Neural cell (in vitro differentiated cells): ENCODE data around the gene MAPK14. TPM values are rescaled to one million over a fixed set of nuclear protein-coding genes. Genes with fewer than 3 reads are reported as not detected.

Experiments
- H2AFZ ChIP-seq: fragments of 200-600, 300-800 bp; sonication (generic), shearing (Covaris generic); 2 replicates; pipeline ENCODE4 v1.6.0; 2014; ENCODE audit warnings: low read depth, mild to moderate bottlenecking, antibody characterized with exemption, low read length, moderate library complexity
- H3F3A ChIP-seq: fragments of 200-600 bp; shearing (Covaris generic); 2 replicates; pipeline ENCODE4 v1.6.1; 2016; ENCODE audit warnings: mild to moderate bottlenecking, moderate library complexity, mixed read lengths, antibody characterized with exemption, low read length; ENCODE audit not compliant: insufficient read depth, poor library complexity, severe bottlenecking
- H3K27ac ChIP-seq: fragments of 200-600, 300-800 bp; sonication (generic), shearing (Covaris generic); 2 replicates; pipeline ENCODE4 v1.5.1; 2014; ENCODE audit warnings: mild to moderate bottlenecking, low read length, moderate library complexity
- H3K27me3 ChIP-seq: fragments of 300-800, 200-600 bp; sonication (generic), shearing (Covaris generic); 2 replicates; pipeline ENCODE4 v1.6.0; 2014; ENCODE audit warnings: mild to moderate bottlenecking, low read depth, low read length, moderate library complexity; ENCODE audit not compliant: insufficient read depth
- H3K36me3 ChIP-seq: fragments of 300-800, 200-600 bp; sonication (generic), shearing (Covaris generic); 2 replicates; pipeline ENCODE4 v1.5.1; 2014; ENCODE audit warnings: mild to moderate bottlenecking, antibody characterized with exemption, low read length, moderate library complexity; ENCODE audit not compliant: insufficient read depth
- H3K4me2 ChIP-seq: fragments of 300-800, 200-600 bp; sonication (generic), shearing (Covaris generic); 2 replicates; pipeline ENCODE4 v1.6.0; 2014; ENCODE audit warnings: mild to moderate bottlenecking, low read length
- H3K4me3 ChIP-seq: fragments of 300-800, 200-600 bp; sonication (generic), shearing (Covaris generic); 2 replicates; pipeline ENCODE4 v1.5.1; 2014; ENCODE audit warnings: mild to moderate bottlenecking, low read length, moderate library complexity
- H3K79me2 ChIP-seq: fragments of 200-600 bp; shearing (Covaris generic); replicated peaks from 2 replicates; pipeline ENCODE4 v1.6.0; 2014; ENCODE audit warnings: mild to moderate bottlenecking, low read length, moderate library complexity; ENCODE audit not compliant: insufficient read depth
- H3K9ac ChIP-seq: fragments of 300-800, 200-600 bp; sonication (generic), shearing (Covaris generic); 2 replicates; pipeline ENCODE4 v1.6.1; 2016; ENCODE audit warnings: mild to moderate bottlenecking, low read length, mixed read lengths
- H3K9me2 ChIP-seq: fragments of 200-600 bp; shearing (Covaris generic); 2 replicates; pipeline ENCODE4 v1.6.1; 2016; ENCODE audit warnings: mild to moderate bottlenecking, low read length, mixed read lengths; ENCODE audit not compliant: insufficient read depth
- H3K9me3 ChIP-seq: fragments of 200-600, 300-800 bp; sonication (generic), shearing (Covaris generic); 2 replicates; pipeline ENCODE4 v1.6.1; 2016; ENCODE audit warnings: mild to moderate bottlenecking, mixed run types, low read length, moderate library complexity, mixed read lengths
- H4K20me1 ChIP-seq: fragments of 200-600 bp; shearing (Covaris generic); 2 replicates; pipeline ENCODE4 v1.6.1; 2016; ENCODE audit warnings: mild to moderate bottlenecking, mixed run types; ENCODE audit not compliant: insufficient read depth
- CTCF ChIP-seq: fragments of 450-650 bp; IDR thresholded peaks from 2 replicates; pipeline ENCODE4 v1.5.1; 2014; ENCODE audit warnings: antibody characterized with exemption, mild to moderate bottlenecking, moderate library complexity; ENCODE audit not compliant: poor library complexity, severe bottlenecking
- EP300 ChIP-seq: fragments of 450-650 bp; conservative IDR thresholded peaks from 2 replicates; pipeline ENCODE4 v1.6.1; 2014; ENCODE audit warnings: antibody characterized with exemption, mild to moderate bottlenecking, moderate library complexity; ENCODE audit not compliant: poor library complexity, severe bottlenecking
- EZH2 ChIP-seq: fragments of 200-600, 300-800 bp; shearing (Covaris generic), sonication (generic); IDR thresholded peaks from 2 replicates; pipeline ENCODE4 v1.6.1; 2014; ENCODE audit warnings: antibody characterized with exemption, low read length, borderline replicate concordance, mild to moderate bottlenecking; ENCODE audit not compliant: insufficient read depth, poor library complexity, severe bottlenecking
- MXI1 ChIP-seq: fragments of 450-650 bp; conservative IDR thresholded peaks from 2 replicates; pipeline ENCODE4 v1.6.1; 2014; ENCODE audit warnings: antibody characterized with exemption, mild to moderate bottlenecking; ENCODE audit not compliant: poor library complexity, severe bottlenecking
- POLR2AphosphoS5 ChIP-seq: IDR thresholded peaks from 2 replicates; pipeline ENCODE4 v1.6.1; 2012
- RAD21 ChIP-seq: fragments of 450-650 bp; conservative IDR thresholded peaks from 2 replicates; pipeline ENCODE4 v1.6.1; 2014; ENCODE audit warnings: antibody characterized with exemption, mild to moderate bottlenecking, moderate library complexity
- REST ChIP-seq: IDR thresholded peaks from 2 replicates; pipeline ENCODE4 v1.6.1; 2012; ENCODE audit warnings: borderline replicate concordance
- SMC3 ChIP-seq: fragments of 450-650 bp; conservative IDR thresholded peaks from 2 replicates; pipeline ENCODE4 v1.6.1; 2014; ENCODE audit warnings: antibody characterized with exemption, mild to moderate bottlenecking, moderate library complexity; ENCODE audit not compliant: poor library complexity
- TAF1 ChIP-seq: IDR thresholded peaks from 2 replicates; pipeline ENCODE4 v1.6.1; 2012; ENCODE audit warnings: low read depth
- polyA plus RNA-seq: library from polyadenylated mRNA; depleted of rRNA; stranded (reverse); fragments of >200 nt; gene quantifications from 2 replicates; pipeline ENCODE4 v1.2.3, GENCODE V29; 2014

MAPK14 gene
- polyA plus RNA-seq, 1 donor from 2014 or later, result 26.6 TPM

- Histone ChIP-seq H3K4me3 (no peak overlapping the region), H3K4me2 (no peak overlapping the region), H4K20me1 (no peaks in the 10 kb centered on the region), H2AFZ (no peak overlapping the region), H3K27me3 (no peaks in the 10 kb centered on the region), H3F3A (no peaks in the 10 kb centered on the region), H3K27ac (no peak overlapping the region), H3K9me3 (no peaks in the 10 kb centered on the region), H3K36me3 (no peaks in the 10 kb centered on the region), H3K79me2 (no peaks in the 10 kb centered on the region), H3K9me2 (no peaks in the 10 kb centered on the region), H3K9ac (no peak overlapping the region)
- TF ChIP-seq MXI1, result no peak
- TF ChIP-seq EZH2, result no peak
- TF ChIP-seq TAF1, result no peak
Measured at GRCh38 chr6:36150283-36150682, 122.7 kb downstream of the MAPK14 start.

GRCh38 chr6:36154286-36154685, 126.7 kb downstream of the MAPK14 start:
- H3K4me3 ChIP-seq, result no peak overlapping the region
- no peaks in the 10 kb centered on the region for H3K9me2 ChIP-seq
- H3K36me3 ChIP-seq, result no peaks in the 10 kb centered on the region
- no peak overlapping the region for H2AFZ ChIP-seq
- no peak overlapping the region for H3K9ac ChIP-seq
- H3K27me3 ChIP-seq, result no peaks in the 10 kb centered on the region
- H3K27ac ChIP-seq, result no peak overlapping the region
- H3K79me2 ChIP-seq, result no peaks in the 10 kb centered on the region
- H4K20me1 ChIP-seq, result no peaks in the 10 kb centered on the region
- H3K4me2 ChIP-seq, result no peak overlapping the region
- no peaks in the 10 kb centered on the region for H3K9me3 ChIP-seq
- no peaks in the 10 kb centered on the region for H3F3A ChIP-seq
- TF ChIP-seq POLR2AphosphoS5 (no peak), SMC3 (no peak), TAF1 (no peak), MXI1 (no peak), EZH2 (no peak), REST (no peak), CTCF (no peak), RAD21 (no peak), EP300 (no peak)

- Histone ChIP-seq H3K9ac (no peak overlapping the region), H3K4me3 (no peak overlapping the region), H3K27ac (no peak overlapping the region), H3F3A (no peaks in the 10 kb centered on the region), H3K27me3 (no peaks in the 10 kb centered on the region), H3K36me3 (no peaks in the 10 kb centered on the region), H3K79me2 (no peaks in the 10 kb centered on the region), H4K20me1 (no peaks in the 10 kb centered on the region), H3K4me2 (no peak overlapping the region), H2AFZ (no peak overlapping the region), H3K9me3 (no peaks in the 10 kb centered on the region), H3K9me2 (no peaks in the 10 kb centered on the region)
- TF ChIP-seq REST, result no peak
- TF ChIP-seq POLR2AphosphoS5, result no peak
- TF ChIP-seq MXI1, result no peak
- no peak for TF ChIP-seq RAD21
- no peak for TF ChIP-seq SMC3
- TF ChIP-seq CTCF, result no peak
Measured at GRCh38 chr6:36155662-36156061, 128.1 kb downstream of the MAPK14 start.
